Smooth muscle cell (in vitro differentiated cells): ENCODE data around the gene MED27. TPM values are rescaled to one million over a fixed set of nuclear protein-coding genes. Genes with fewer than 3 reads are reported as not detected.

ENCODE experiments used
- DNase-seq: peaks from one replicate; lab custom pipeline; 2025; ENCODE audit not compliant: unreplicated experiment; lab: John Stamatoyannopoulos, UW
- H2AFZ ChIP-seq: fragments of 200-600 bp; sonication (generic); 2 replicates; pipeline ENCODE4 v1.6.0; 2016; ENCODE audit warnings: antibody characterized with exemption, low read depth, mild to moderate bottlenecking
- H3F3A ChIP-seq: fragments of 200-600 bp; sonication (generic); 2 replicates; pipeline ENCODE4 v1.6.0; 2017; ENCODE audit warnings: antibody characterized with exemption, low read depth
- H3K27ac ChIP-seq: fragments of 200-600 bp; sonication (generic); 2 replicates; pipeline ENCODE4 v1.5.1; 2016; ENCODE audit warnings: low read depth, mild to moderate bottlenecking
- H3K27me3 ChIP-seq: fragments of 200-600 bp; sonication (generic); 2 replicates; pipeline ENCODE4 v1.6.1; 2016; ENCODE audit warnings: low read depth, mild to moderate bottlenecking
- H3K36me3 ChIP-seq: fragments of 200-600 bp; sonication (generic); 2 replicates; pipeline ENCODE4 v1.5.1; 2016; ENCODE audit warnings: low read depth
- H3K4me1 ChIP-seq: fragments of 200-600 bp; sonication (generic); 2 replicates; pipeline ENCODE4 v1.5.1; 2016; ENCODE audit warnings: low read depth
- H3K4me2 ChIP-seq: fragments of 200-600 bp; sonication (generic); 2 replicates; pipeline ENCODE4 v1.6.0; 2016; ENCODE audit warnings: mild to moderate bottlenecking
- H3K4me3 ChIP-seq: fragments of 200-600 bp; sonication (generic); 2 replicates; pipeline ENCODE4 v1.5.1; 2016; ENCODE audit warnings: mild to moderate bottlenecking
- H3K79me2 ChIP-seq: fragments of 200-600 bp; sonication (generic); 2 replicates; pipeline ENCODE4 v1.6.0; 2016; ENCODE audit warnings: low read depth, mild to moderate bottlenecking
- H3K9ac ChIP-seq: fragments of 200-600 bp; sonication (generic); 2 replicates; pipeline ENCODE4 v1.6.0; 2016; ENCODE audit warnings: low read depth
- H3K9me3 ChIP-seq: fragments of 200-600 bp; sonication (generic); replicated peaks from 2 replicates; pipeline ENCODE4 v1.5.1; 2016; ENCODE audit warnings: low read depth
- H4K20me1 ChIP-seq: fragments of 200-600 bp; sonication (generic); 2 replicates; pipeline ENCODE4 v1.6.0; 2016; ENCODE audit warnings: low read depth
- CTCF ChIP-seq: fragments of 200-600 bp; sonication (generic); IDR thresholded peaks from 2 replicates; pipeline ENCODE4 v1.5.1; 2017; ENCODE audit warnings: borderline replicate concordance, mild to moderate bottlenecking, antibody characterized with exemption; ENCODE audit not compliant: insufficient read depth, poor library complexity, severe bottlenecking
- WGBS: methylation state at CpG from one replicate; pipeline ENCODE4 v1.1.7; 2016; ENCODE audit warnings: low lambda C conversion rate; 5-methylcytosine and 5-hydroxymethylcytosine counted together
- polyA plus RNA-seq: library from polyadenylated mRNA; unstranded; fragments of >200 nt; fragmentation: Nextera tagmentation; extraction: Ambion mirVana; gene quantifications from 2 replicates; pipeline ENCODE4 v1.2.1, GENCODE V29; 2016
- total RNA-seq: library from RNA; depleted of rRNA; stranded (reverse); fragments of >200 nt; gene quantifications from 2 replicates; pipeline ENCODE4 v1.2.3, GENCODE V29; 2014

The MED27 gene
- total and polyA plus RNA-seq, 2 experiments from 2014 or later = 24.0 to 50.0 TPM

GRCh38 chr9:132036521-132036920 lies 43.1 kb downstream of the MED27 start:
- Histone ChIP-seq H3K27me3 (no peaks in the 10 kb centered on the region), H3K9ac (no peak overlapping the region), H3K79me2 (peaks cover 50% of the 10 kb centered on the region), H2AFZ (no peak overlapping the region), H4K20me1 (peaks cover 97% of the 10 kb centered on the region), H3F3A (no peaks in the 10 kb centered on the region), H3K4me2 (no peak overlapping the region), H3K9me3 (no peaks in the 10 kb centered on the region), H3K36me3 (no peaks in the 10 kb centered on the region), H3K4me3 (no peak overlapping the region), H3K27ac (no peak overlapping the region), H3K4me1 (no peaks in the 10 kb centered on the region)
- 95% methylated on average over 5 of the region's 5 CpGs for WGBS
- TF ChIP-seq CTCF = no peak
- DNase-seq = no peak

GRCh38 chr9:132035679-132036078 lies 44.0 kb downstream of the MED27 start:
- no peak overlapping the region for H3K9ac ChIP-seq
- H3K79me2 ChIP-seq = peaks cover 55% of the 10 kb centered on the region
- 100% methylated on average over 1 of the region's 1 CpG for WGBS
- H4K20me1 ChIP-seq = peaks cover 97% of the 10 kb centered on the region
- H3K4me1 ChIP-seq = no peaks in the 10 kb centered on the region
- H3K4me3 ChIP-seq = no peak overlapping the region
- H3K4me2 ChIP-seq = no peak overlapping the region
- H2AFZ ChIP-seq = no peak overlapping the region
- H3K36me3 ChIP-seq = no peaks in the 10 kb centered on the region
- H3K9me3 ChIP-seq = no peaks in the 10 kb centered on the region
- no peak overlapping the region for H3K27ac ChIP-seq
- TF ChIP-seq CTCF = no peak
- H3F3A ChIP-seq = no peaks in the 10 kb centered on the region
- DNase-seq = no peak
- H3K27me3 ChIP-seq = no peaks in the 10 kb centered on the region

- 71% methylated on average over 5 of the region's 5 CpGs for WGBS
- peaks cover 55% of the 10 kb centered on the region for H3K79me2 ChIP-seq
Measured at GRCh38 chr9:132032238-132032950, 47.3 kb downstream of the MED27 start.

More at GRCh38 chr9:132032238-132032950, 47.3 kb downstream of the MED27 start:
- DNase-seq = no peak
- H3F3A ChIP-seq = no peaks in the 10 kb centered on the region
- no peak overlapping the region for H3K4me2 ChIP-seq
- H3K9ac ChIP-seq = no peak overlapping the region
- H3K36me3 ChIP-seq = no peaks in the 10 kb centered on the region
- H3K27me3 ChIP-seq = no peaks in the 10 kb centered on the region
- H3K27ac ChIP-seq = no peak overlapping the region
- no peaks in the 10 kb centered on the region for H3K9me3 ChIP-seq
- no peak for TF ChIP-seq CTCF
- H4K20me1 ChIP-seq = peaks cover 100% of the 10 kb centered on the region
- peaks cover 1% of the 10 kb centered on the region for H3K4me1 ChIP-seq
- H2AFZ ChIP-seq = no peak overlapping the region
- H3K4me3 ChIP-seq = no peak overlapping the region
